Stomach smooth muscle (tissue), 2 donors: ENCODE results near the gene CCHCR1.

Source experiments
- H3K27ac ChIP-seq: one replicate; pipeline ENCODE4 v1.7.0; 2013; ENCODE audit warnings: mild to moderate bottlenecking, low read length, inconsistent platforms
- H3K27me3 ChIP-seq, 2 donors: one replicate each; pipeline ENCODE4 v1.7.0; 2013; ENCODE audit warnings: low read length in 2 of 2; ENCODE audit not compliant: insufficient read depth in 2 of 2, control insufficient read depth in 1 of 2
- H3K36me3 ChIP-seq, 2 donors: one replicate each; pipeline ENCODE4 v1.7.0; 2013; ENCODE audit warnings: low read length in 2 of 2; ENCODE audit not compliant: control insufficient read depth in 2 of 2, insufficient read depth in 2 of 2
- H3K4me1 ChIP-seq: one replicate; pipeline ENCODE4 v1.7.0; 2013; ENCODE audit warnings: low read length; ENCODE audit not compliant: control insufficient read depth, insufficient read depth
- H3K4me3 ChIP-seq, 2 donors: one replicate each; pipeline ENCODE4 v1.7.0; 2013; ENCODE audit warnings: low read length in 2 of 2
- H3K9ac ChIP-seq, 2 donors: one replicate each; pipeline ENCODE4 v1.7.0; 2013; ENCODE audit warnings: low read length in 2 of 2, mild to moderate bottlenecking in 1 of 2
- H3K9me3 ChIP-seq, 2 donors: one replicate each; pipeline ENCODE4 v1.7.0; 2013; ENCODE audit warnings: low read length in 2 of 2; ENCODE audit not compliant: control insufficient read depth in 2 of 2
- donor health status: healthy.
- donor health status: Pancreatic carcinoma.

CCHCR1 gene

GRCh38 chr6:31179896-31180295, 22.3 kb upstream of the CCHCR1 start:
- Histone ChIP-seq H3K27me3 (no peaks in the 10 kb centered on the region), H3K9me3 (no peaks in the 10 kb centered on the region), H3K4me1 (peaks cover 6% of the 10 kb centered on the region), H3K4me3 (peak overlapping the region; percentile 60 to 73), H3K36me3 (no peaks in the 10 kb centered on the region), H3K9ac (peak overlapping the region; percentile 55 to 80), H3K27ac (no peak overlapping the region)

DNA sequence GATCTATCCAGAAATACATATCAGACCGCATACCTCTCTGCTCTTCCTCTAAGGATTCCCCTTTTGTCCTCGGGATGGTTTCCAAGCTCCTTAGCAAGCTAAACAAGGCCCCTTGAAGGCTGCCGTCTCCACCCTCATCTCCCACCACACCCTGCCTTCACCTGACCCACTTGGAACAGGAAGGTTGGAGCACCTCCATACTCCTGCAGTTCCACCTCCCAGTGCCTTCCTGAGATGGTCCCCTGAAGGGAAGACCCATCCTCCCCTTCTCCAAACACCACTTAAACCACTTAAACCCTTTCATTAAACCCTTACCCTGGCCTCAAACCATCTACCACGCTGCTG, 21.4 kb upstream of the CCHCR1 start:
- H3K9ac ChIP-seq: no peak overlapping the region
- H3K36me3 ChIP-seq: no peaks in the 10 kb centered on the region
- H3K27ac ChIP-seq: no peak overlapping the region
- no peaks in the 10 kb centered on the region for H3K27me3 ChIP-seq
- peaks cover 6% of the 10 kb centered on the region for H3K4me1 ChIP-seq
- H3K9me3 ChIP-seq: no peaks in the 10 kb centered on the region
- H3K4me3 ChIP-seq: no peak overlapping the region

GRCh38 chr6:31178143-31179041, 20.8 kb upstream of the CCHCR1 start:
- Histone ChIP-seq H3K4me1 (peaks cover 6% of the 10 kb centered on the region), H3K27me3 (no peaks in the 10 kb centered on the region), H3K4me3 (no peak overlapping the region), H3K9ac (no peak overlapping the region), H3K9me3 (no peaks in the 10 kb centered on the region), H3K36me3 (no peaks in the 10 kb centered on the region), H3K27ac (no peak overlapping the region)

DNA sequence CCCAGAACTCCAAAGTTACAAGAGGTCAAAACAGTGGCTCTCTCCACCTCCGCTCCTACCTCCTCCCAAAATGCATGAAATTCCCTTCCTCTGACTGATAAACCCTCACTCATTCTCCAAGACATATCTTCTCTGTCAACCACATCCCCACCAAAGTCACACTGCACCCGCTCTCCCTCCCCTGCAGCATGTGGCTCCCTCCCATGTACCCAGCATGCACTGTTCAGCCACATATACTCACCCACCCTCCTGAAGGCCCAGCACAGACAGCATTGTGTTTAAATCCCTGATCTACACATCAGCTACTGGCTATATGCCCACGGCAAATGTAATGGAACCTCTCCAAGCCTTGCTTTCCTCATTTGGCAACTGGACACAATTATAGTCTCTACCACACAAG, 18.4 kb upstream of the CCHCR1 start:
- H3K36me3 ChIP-seq: no peaks in the 10 kb centered on the region
- H3K27me3 ChIP-seq: no peaks in the 10 kb centered on the region
- no peak overlapping the region for H3K4me3 ChIP-seq
- H3K9me3 ChIP-seq: no peaks in the 10 kb centered on the region
- H3K27ac ChIP-seq: no peak overlapping the region
- H3K9ac ChIP-seq: no peak overlapping the region
- H3K4me1 ChIP-seq: peaks cover 6% of the 10 kb centered on the region

- Histone ChIP-seq H3K27ac (no peak overlapping the region), H3K36me3 (no peaks in the 10 kb centered on the region), H3K27me3 (no peaks in the 10 kb centered on the region), H3K4me3 (no peak overlapping the region), H3K4me1 (peaks cover 2% of the 10 kb centered on the region), H3K9me3 (no peaks in the 10 kb centered on the region), H3K9ac (no peak overlapping the region)
Observed at GRCh38 chr6:31174378-31174777, 16.8 kb upstream of the CCHCR1 start.

DNA sequence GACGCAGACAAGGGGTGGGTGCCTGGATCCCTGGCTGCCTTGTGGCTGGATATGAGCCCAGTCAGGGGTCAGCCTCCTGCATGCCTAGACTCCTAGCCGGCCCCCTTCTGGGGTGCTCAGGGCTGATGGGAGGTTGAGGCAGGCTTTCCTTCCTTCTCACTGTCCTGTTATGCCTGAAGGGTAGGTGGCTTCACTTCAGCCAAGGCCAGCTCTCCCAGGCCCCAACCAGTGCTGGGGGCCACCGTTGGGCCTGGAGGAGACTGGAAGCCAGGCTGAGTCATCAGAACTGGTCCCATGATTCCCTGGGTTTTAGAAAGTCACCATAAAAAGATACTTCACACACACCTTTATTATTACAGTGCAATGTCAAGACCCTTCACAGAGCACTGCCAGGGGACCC, 15.8 kb upstream of the CCHCR1 start:
- Histone ChIP-seq H3K4me1 (peaks cover 2% of the 10 kb centered on the region), H3K27ac (no peak overlapping the region), H3K36me3 (no peaks in the 10 kb centered on the region)

GRCh38 chr6:31172973-31173384, 15.4 kb upstream of the CCHCR1 start:
- no peak overlapping the region for H3K27ac ChIP-seq
- no peaks in the 10 kb centered on the region for H3K9me3 ChIP-seq
- H3K4me1 ChIP-seq: peaks cover 2% of the 10 kb centered on the region
- no peak overlapping the region for H3K4me3 ChIP-seq
- no peaks in the 10 kb centered on the region for H3K36me3 ChIP-seq
- no peaks in the 10 kb centered on the region for H3K27me3 ChIP-seq
- H3K9ac ChIP-seq: no peak overlapping the region

More for the DNA sequence above, 15.8 kb upstream of the CCHCR1 start:
- Histone ChIP-seq H3K9me3 (no peaks in the 10 kb centered on the region), H3K4me3 (no peak overlapping the region), H3K9ac (no peak overlapping the region), H3K27me3 (no peaks in the 10 kb centered on the region)

GRCh38 chr6:31171931-31172905, 14.6 kb upstream of the CCHCR1 start:
- H3K36me3 ChIP-seq: no peaks in the 10 kb centered on the region

DNA sequence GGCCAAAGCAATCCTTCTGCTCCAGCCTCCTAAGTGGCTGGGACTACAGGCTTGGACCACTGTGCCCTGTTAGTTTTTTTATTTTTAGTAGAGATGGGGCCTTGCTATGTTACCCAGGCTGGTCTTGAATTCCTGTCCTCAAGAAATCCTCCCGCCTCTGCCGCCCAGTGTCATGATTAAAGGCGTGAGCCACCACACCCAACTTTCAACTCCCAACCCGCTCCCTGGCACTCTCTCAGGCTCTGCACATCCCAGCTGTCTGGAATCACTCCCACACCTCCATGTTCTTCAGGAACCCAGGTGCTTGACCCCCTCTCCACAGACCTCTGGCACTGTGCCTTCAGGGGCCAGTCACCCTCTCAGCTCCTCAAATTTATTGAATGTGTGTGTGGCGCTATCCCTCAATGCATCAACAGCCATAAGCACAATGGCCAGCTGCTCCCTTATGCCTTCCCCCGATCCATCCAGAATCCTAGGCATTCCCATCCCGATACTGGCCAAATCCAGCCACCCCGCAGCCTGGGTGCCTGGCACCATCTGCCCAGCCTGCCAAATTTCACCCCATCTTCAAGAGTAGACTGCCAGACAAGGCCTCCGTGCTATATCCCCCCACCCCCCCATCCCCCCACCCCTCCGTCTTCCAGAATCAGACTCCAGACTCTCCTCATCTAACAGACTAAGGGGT, 13.5 kb upstream of the CCHCR1 start:
- H3K4me1 ChIP-seq: peaks cover 2% of the 10 kb centered on the region
- H3K27me3 ChIP-seq: no peaks in the 10 kb centered on the region
- no peak overlapping the region for H3K9ac ChIP-seq
- H3K36me3 ChIP-seq: no peaks in the 10 kb centered on the region
- no peak overlapping the region for H3K27ac ChIP-seq
- H3K4me3 ChIP-seq: no peak overlapping the region
- no peaks in the 10 kb centered on the region for H3K9me3 ChIP-seq

More at GRCh38 chr6:31171931-31172905, 14.6 kb upstream of the CCHCR1 start:
- Histone ChIP-seq H3K27me3 (no peaks in the 10 kb centered on the region), H3K4me1 (peaks cover 2% of the 10 kb centered on the region), H3K4me3 (no peak overlapping the region), H3K9me3 (no peaks in the 10 kb centered on the region), H3K27ac (no peak overlapping the region), H3K9ac (no peak overlapping the region)

- H3K9ac ChIP-seq: no peak within 1 kb of the TSS
- H3K9me3 ChIP-seq: no peaks in the 10 kb centered on the region
- no peaks in the 10 kb centered on the region for H3K36me3 ChIP-seq
- H3K27ac ChIP-seq: no peak within 1 kb of the TSS
- H3K4me1 ChIP-seq: no peaks in the 10 kb centered on the region
- no peaks in the 10 kb centered on the region for H3K27me3 ChIP-seq
- no peak within 1 kb of the TSS for H3K4me3 ChIP-seq
Observed at GRCh38 chr6:31170600-31170881, 12.9 kb upstream of the CCHCR1 start, which contains the start of gene POU5F1. POU5F1 (minus strand) TSS chr6:31170682; CDS start chr6:31170620, 62 bp downstream.
